ENCODE data around the gene SDK1. TPM values are rescaled to one million over a fixed set of nuclear protein-coding genes. Genes with fewer than 3 reads are reported as not detected.

SDK1 gene
- total and polyA plus RNA-seq, 2 of the 8 experiments (the other 6 are each of a cell fraction or from before 2014, with no cell fraction given) = 3.3 to 7.2 TPM

DNA sequence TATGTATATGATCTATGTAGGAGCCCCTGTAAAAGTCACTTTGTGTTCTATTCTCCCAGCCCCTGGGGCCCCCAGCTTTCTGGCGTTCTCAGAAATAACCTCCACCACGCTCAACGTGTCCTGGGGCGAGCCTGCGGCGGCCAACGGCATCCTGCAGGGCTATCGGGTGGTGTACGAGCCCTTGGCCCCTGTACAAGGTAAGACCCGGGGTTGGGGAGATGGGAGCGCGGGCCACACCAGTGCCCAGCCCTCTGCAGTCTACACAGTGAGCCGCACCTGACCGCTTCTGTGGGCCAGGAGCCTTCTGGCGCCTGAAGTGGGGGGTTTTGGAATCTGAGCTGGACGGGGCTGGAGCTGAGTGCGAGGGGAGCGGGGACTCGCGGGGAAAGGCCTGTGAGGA is 908.9 kb downstream of the SDK1 start:
- FAIRE-seq (no peak), DNase-seq (ENCODE audit: low read depth in 1 of 2, low spot score in 2 of 2) (no peak)
- no peaks in the 10 kb centered on the region for H3K9me3 ChIP-seq (ENCODE audit: insufficient read depth in 2 of 2, low read depth in 1 of 2, low read length in 1 of 2)
- H3K27me3 ChIP-seq (replicated peaks in 1 of 4; ENCODE audit: control insufficient read depth in 3 of 4, extremely low read depth in 1 of 4, insufficient read depth in 3 of 4, low read length in 3 of 4) = no peaks in the 10 kb centered on the region; a peak in 1 of 7 replicates
- no peaks in the 10 kb centered on the region for H3K36me3 ChIP-seq (ENCODE audit: control insufficient read depth in 2 of 4, insufficient read depth in 4 of 4, low read length in 3 of 4)
- no peaks in the 10 kb centered on the region for H3K4me1 ChIP-seq (replicated peaks in 1 of 4; ENCODE audit: control insufficient read depth in 3 of 4, insufficient read depth in 4 of 4, low read length in 3 of 4)
- H3K27ac ChIP-seq (ENCODE audit: low read depth, low read length) = no peak overlapping the region
- H3K4me2 ChIP-seq (ENCODE audit: insufficient read depth in 1 of 2, low read depth in 2 of 2, low read length in 2 of 2) = no peak overlapping the region
- no peak overlapping the region for H3K14ac ChIP-seq (ENCODE audit: insufficient read length)
- H3K4ac ChIP-seq (replicated peaks; ENCODE audit: insufficient read length, low read depth, low read length) = no peak overlapping the region
- no peak overlapping the region for H2BK15ac ChIP-seq (ENCODE audit: low read length)
- H4K5ac ChIP-seq (ENCODE audit: insufficient read length, low read depth, low read length) = no peak overlapping the region
- H2BK5ac ChIP-seq (ENCODE audit: low read depth, low read length) = no peak overlapping the region
- H3K79me1 ChIP-seq (ENCODE audit: low read depth, low read length) = no peaks in the 10 kb centered on the region
- H4K91ac ChIP-seq (replicated peaks; ENCODE audit: insufficient read length, low read length) = no peak overlapping the region
- no peaks in the 10 kb centered on the region for H3K79me2 ChIP-seq (ENCODE audit: control insufficient read depth in 1 of 2, insufficient read depth in 2 of 2, low read length in 2 of 2)
- no peak overlapping the region for H2BK20ac ChIP-seq (ENCODE audit: low read length)
- H3K4me3 ChIP-seq (ENCODE audit: extremely low read depth in 1 of 4, insufficient read depth in 2 of 4, low read depth in 3 of 4, low read length in 4 of 4) = no peak overlapping the region
- H2AFZ ChIP-seq (ENCODE audit: low read length) = no peak overlapping the region
- no peak overlapping the region for H2BK12ac ChIP-seq (ENCODE audit: low read depth, low read length)
- CTCF ChIA-PET (ENCODE audit: partially characterized antibody) = interaction anchor here (1.6 kb wide), 1 partner anchor 107 kb away, joined by 3 read pairs; no protein-coding TSS in a partner anchor
- H2BK120ac ChIP-seq (replicated peaks; ENCODE audit: low read depth, low read length) = no peak overlapping the region
- H3K56ac ChIP-seq (replicated peaks; ENCODE audit: insufficient read length, low read depth, low read length) = no peak overlapping the region
- TF ChIP-seq POLR2AphosphoS5 (IDR thresholded peaks at IDR 0.05; ENCODE audit: low read depth, low read length) (no peak), SIN3A (conservative IDR thresholded peaks at IDR 0.05 in 1 of 2, IDR thresholded peaks at IDR 0.05 in 1 of 2; ENCODE audit: low read depth in 1 of 2, low read length in 2 of 2) (no peak), JUND (IDR thresholded peaks at IDR 0.05; ENCODE audit: low read length) (no peak), NRF1 (IDR thresholded peaks at IDR 0.05; ENCODE audit: low read depth, low read length) (no peak), PHF8 (conservative IDR thresholded peaks at IDR 0.05; ENCODE audit: low read depth, low read length) (no peak), RNF2 (IDR thresholded peaks at IDR 0.05; ENCODE audit: borderline replicate concordance, low read depth, low read length, missing control alignments, poor library complexity, severe bottlenecking) (no peak), SRF (IDR thresholded peaks at IDR 0.05; ENCODE audit: low read depth, low read length) (no peak), RBBP5 (IDR thresholded peaks at IDR 0.05; ENCODE audit: borderline replicate concordance, low read depth, low read length) (no peak), TAF1 (IDR thresholded peaks at IDR 0.05; ENCODE audit: low read depth, low read length) (no peak), CTBP2 (IDR thresholded peaks at IDR 0.05; ENCODE audit: borderline replicate concordance, insufficient read depth, insufficient read length, low read length) (no peak), SP4 (IDR thresholded peaks at IDR 0.05; ENCODE audit: low read length) (no peak), FOSL1 (IDR thresholded peaks at IDR 0.05; ENCODE audit: insufficient read depth, low read depth, low read length) (no peak)
- H4K20me1 ChIP-seq (replicated peaks in 1 of 2; ENCODE audit: control insufficient read depth in 1 of 2, insufficient read depth in 2 of 2, low read length in 2 of 2) = no peaks in the 10 kb centered on the region
- POLR2A ChIA-PET (ENCODE audit: partially characterized antibody) = no interaction called here
- no peak overlapping the region for H2AK5ac ChIP-seq (ENCODE audit: low read depth, low read length)
- no peak overlapping the region for H3K18ac ChIP-seq (ENCODE audit: extremely low read depth, low read length)
- H3K9ac ChIP-seq (replicated peaks in 1 of 4; ENCODE audit: extremely low read depth in 1 of 4, low read depth in 3 of 4, low read length in 3 of 4) = no peak overlapping the region
- no peak overlapping the region for H4K8ac ChIP-seq (ENCODE audit: extremely low read depth, insufficient read depth, low read length)
- no peaks in the 10 kb centered on the region for H3K23me2 ChIP-seq (ENCODE audit: low read depth, low read length)
- WGBS, 2 experiments (ENCODE audit: extremely low coverage in 1 of 2, insufficient coverage in 1 of 2, insufficient read length in 1 of 2, insufficient replicate concordance in 2 of 2, low coverage in 1 of 2, low lambda C conversion rate in 2 of 2, missing lambda C conversion rate in 1 of 2) = 87% methylated on average over 15 of the region's 20 CpGs; no CpG with 5 or more reads in 1 of the 2 experiments
- H3K23ac ChIP-seq (ENCODE audit: insufficient read length) = no peak overlapping the region
